ENCODE results near the gene KCNH6.

The KCNH6 gene

DNA sequence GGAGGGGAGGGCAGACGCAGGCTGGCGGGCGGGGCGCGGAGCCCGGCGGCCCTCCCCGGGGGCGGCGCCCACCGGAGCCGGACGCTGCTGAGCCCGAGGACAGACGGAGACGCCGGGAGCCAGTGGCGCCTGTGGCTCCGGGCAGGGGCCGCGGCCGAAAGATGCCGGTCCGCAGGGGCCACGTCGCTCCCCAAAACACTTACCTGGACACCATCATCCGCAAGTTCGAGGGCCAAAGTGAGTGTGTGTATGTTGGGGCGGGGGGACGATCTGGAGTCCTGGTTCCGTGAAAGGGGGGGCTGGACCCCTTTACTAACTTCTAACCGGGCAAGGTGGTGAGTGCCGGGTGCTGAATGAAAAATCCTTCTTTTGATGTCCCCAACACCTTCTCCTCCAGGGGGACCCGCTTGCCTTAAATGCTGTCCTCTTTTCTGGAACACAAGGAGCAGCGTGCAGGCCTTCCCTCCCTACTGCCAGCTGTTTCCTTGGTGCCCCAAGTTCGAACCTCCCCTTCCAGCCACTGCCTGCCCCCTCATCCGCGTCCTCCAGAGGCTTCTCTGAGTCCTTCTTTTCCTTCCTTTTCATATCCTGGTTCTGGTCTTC lies at the start of gene KCNH6:
Gene KCNH6, plus strand, starts transcription at position 106 of the 603 bp plus-strand sequence. Its CDS starts 56 bp downstream, at position 162.
- DNase-seq, result no peak

- no peak for DNase-seq
These were observed 49.0 kb upstream of the KCNH6 start for GRCh38 chr17:63474174-63474573.

- DNase-seq, result no peak
These were observed 48.3 kb upstream of the KCNH6 start for GRCh38 chr17:63474586-63475460.

- no peak for DNase-seq
These were observed 47.4 kb upstream of the KCNH6 start for GRCh38 chr17:63475491-63476412.

DNA sequence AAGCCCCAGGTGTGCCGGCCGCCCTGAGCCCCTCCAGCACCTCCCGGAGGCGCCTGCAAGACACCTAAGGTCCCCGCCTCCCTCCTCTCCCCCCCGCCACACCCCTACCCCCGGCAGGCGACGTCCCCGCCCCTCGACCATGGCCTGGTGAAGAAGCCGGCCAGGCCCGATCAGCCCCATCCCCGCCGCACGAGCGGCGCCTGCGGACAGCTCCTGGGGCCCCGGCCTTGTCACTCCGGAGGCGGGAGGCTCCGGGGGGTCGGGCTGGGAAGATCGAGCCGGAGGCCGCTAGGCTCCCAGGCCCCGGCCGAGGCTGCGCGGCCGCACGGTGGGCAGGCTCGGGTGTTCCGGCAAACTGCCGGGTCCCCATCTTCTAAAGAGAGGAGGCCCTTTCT lies 46.7 kb upstream of the KCNH6 start:
- DNase-seq, result no peak

- no peak for DNase-seq
These were observed 46.2 kb upstream of the KCNH6 start, which contains the start of gene ACE for GRCh38 chr17:63476854-63477479. TSS of gene ACE (plus strand) at chr17:63477061. CDS start at chr17:63477095, 34 bp downstream.

DNA sequence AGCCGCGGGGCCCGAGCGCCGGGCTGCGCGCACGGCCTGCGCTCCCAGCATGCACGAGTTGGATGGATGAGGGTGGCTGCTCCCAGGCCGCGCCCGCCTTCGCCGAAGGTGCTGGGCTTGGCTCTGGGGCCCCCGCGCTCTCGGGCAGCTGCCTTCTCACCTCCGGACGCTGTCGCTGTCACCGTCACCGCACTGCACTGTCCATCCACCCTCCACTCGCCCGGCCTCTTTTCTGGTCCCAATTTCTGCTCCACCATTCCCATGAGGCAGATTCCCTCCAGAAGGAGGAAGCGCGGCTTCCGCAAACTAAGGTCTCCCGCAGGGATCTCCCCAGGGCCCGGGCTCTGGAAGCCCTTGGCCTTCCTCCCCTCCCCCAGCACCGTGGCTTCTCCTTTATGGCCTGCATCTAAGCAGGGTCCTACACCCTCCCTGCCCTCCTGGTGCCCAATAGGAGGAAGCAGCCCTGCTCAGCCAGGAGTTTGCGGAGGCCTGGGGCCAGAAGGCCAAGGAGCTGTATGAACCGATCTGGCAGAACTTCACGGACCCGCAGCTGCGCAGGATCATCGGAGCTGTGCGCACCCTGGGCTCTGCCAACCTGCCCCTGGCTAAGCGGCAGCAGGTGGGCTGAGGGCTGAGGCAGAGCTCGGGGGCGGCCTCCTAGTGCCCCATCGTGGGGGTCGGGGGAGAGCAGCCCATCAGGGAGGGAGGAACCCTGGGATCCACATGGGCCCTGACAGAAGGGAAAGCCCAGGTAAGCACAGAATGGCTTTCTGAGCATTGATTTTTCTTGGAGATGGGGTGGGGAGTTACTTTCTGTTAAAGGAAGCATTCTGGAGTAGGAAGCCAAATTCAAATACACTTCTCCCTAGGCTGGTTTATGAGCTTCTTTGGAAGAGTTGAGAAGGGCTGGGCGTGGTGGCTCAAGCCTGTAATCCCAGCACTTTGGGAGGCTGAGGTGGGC lies 45.4 kb upstream of the KCNH6 start:
- DNase-seq, result no peak

DNA sequence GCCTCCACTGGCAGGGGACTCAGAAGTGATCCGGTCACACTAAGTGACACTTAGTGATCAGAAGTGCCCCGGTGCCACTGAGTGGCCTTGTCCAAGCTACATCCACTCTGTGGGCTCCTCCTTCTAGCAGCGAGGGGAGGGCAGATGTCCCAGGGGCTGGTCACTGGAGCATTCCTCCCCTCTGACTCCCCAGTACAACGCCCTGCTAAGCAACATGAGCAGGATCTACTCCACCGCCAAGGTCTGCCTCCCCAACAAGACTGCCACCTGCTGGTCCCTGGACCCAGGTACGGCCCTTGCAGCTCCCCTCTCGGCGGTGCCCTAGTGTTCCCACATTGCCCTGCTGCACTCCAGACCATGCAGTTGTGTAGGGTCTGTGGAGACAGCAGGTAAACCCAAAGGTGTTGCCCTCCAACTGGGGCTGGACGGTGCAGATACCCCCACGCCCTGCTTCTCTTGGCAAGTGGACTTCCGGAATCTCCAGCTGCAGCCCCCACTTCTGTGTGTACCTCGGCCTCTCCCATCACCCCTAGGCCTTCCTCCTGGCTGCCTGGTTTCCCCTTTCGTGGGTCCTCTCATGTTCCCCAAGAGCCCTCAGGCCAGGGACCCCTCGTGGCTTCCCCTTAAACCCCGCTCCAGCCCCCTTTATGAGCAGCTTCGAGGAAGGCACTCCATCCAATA lies 44.2 kb upstream of the KCNH6 start:
- DNase-seq, result peak; percentile 78

GRCh38 chr17:63479495-63480184 lies 43.5 kb upstream of the KCNH6 start:
- DNase-seq, result no peak

GRCh38 chr17:63480192-63480784 lies 42.9 kb upstream of the KCNH6 start:
- no peak for DNase-seq

DNA sequence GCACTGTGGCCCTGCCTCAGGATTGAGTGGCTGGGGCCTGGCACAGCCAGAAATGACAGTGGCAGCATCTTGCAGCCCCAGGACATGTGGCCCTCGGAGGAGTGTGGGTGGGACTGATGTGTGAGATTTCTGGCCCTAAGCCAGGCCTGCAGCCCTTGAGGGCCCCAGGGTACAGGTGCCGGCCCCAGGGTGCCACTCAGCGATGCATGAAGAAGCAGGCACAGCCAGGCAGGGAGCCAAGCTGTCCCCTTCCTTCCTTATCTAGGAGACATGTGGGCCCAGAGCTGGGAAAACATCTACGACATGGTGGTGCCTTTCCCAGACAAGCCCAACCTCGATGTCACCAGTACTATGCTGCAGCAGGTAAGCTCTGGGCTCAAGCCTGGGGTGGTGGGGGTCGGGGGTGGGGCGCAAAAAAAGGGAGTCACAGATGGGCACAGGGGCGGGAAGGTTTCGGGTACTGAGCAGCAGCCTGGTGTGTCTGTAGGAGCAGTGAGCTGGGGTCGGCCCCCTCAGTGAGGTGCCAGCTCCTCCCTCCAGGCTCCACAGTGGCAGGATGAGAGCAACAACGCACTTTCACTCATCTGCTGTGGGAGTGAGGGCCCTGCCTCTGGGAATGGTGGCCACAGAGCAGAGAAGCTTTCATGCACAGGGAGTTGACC lies 42.2 kb upstream of the KCNH6 start:
- no peak for DNase-seq

- no peak for DNase-seq
These were observed 41.7 kb upstream of the KCNH6 start for GRCh38 chr17:63481488-63481870.

GRCh38 chr17:63482509-63482908 lies 40.6 kb upstream of the KCNH6 start:
- no peak for DNase-seq

DNA sequence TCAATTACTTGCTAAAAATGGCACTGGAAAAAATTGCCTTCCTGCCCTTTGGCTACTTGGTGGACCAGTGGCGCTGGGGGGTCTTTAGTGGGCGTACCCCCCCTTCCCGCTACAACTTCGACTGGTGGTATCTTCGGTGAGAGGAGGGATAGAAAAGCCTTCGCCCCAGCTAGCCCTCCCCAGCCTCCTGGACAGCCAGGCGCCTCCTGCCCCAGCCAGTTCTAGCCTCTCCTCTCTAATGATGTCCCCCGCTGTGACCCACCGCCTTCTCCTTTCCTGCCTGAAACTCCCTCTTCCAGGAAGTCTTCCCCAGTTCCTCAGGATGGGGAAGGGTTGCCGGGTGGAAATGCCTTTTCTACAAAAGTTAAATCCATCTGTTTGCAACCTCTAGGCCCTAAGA lies 40.1 kb upstream of the KCNH6 start:
- DNase-seq, result no peak

DNA sequence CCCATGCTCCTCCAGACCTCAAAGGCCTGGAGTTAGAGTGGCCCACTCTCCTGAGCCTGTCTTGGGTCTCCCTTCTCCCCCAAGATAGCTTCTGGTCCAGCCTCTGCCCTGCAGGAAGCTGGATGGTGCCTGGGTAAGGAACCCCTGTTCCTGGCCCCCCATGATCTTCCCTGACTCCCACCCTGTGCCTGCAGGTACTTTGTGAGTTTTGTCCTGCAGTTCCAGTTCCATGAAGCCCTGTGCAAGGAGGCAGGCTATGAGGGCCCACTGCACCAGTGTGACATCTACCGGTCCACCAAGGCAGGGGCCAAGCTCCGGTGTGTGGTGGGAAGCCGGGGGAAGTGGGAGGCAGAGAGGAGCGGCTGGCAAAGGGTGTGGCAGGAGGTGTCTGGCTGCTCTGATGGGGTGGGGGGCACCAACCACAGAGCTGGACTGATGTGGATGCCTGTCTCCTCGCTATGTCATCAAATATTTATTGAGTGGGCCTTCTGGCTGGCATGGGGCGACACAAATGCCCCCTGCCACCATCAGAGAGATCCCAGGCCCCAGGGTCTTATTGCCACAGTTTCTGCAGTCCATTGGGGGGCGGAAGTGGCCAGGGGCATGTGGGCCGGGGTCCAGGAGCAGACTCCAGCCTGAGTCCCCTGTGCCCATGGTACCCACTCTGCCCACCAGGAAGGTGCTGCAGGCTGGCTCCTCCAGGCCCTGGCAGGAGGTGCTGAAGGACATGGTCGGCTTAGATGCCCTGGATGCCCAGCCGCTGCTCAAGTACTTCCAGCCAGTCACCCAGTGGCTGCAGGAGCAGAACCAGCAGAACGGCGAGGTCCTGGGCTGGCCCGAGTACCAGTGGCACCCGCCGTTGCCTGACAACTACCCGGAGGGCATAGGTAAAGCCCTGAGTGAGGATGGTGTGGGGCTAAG lies 39.2 kb upstream of the KCNH6 start:
- DNase-seq, result no peak

- DNase-seq, result no peak
These were observed 36.7 kb upstream of the KCNH6 start for GRCh38 chr17:63486317-63487013.

- no peak for DNase-seq
These were observed 36.2 kb upstream of the KCNH6 start for GRCh38 chr17:63487014-63487339.

DNA sequence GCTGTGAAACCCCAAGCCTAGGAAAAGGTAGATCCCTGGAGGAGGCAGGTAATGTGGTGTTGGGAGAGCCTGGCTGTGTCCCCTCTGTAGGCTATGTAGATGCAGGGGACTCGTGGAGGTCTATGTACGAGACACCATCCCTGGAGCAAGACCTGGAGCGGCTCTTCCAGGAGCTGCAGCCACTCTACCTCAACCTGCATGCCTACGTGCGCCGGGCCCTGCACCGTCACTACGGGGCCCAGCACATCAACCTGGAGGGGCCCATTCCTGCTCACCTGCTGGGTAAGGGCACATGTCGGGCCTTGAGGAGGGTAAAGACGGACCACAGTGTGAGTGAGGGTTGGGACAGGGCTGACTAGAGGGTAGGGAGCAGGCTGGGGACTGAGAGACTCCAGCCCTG lies 34.3 kb upstream of the KCNH6 start:
- DNase-seq, result no peak

Measured in activated CD8-positive, alpha-beta memory T cell treated with anti-CD3 and anti-CD28 coated beads, Interleukin-2, amount 50 U/mL, for 4 hours (primary cell).